HCT116 (cell line): ENCODE measurements around the gene TJP2. TPM values are rescaled to one million over a fixed set of nuclear protein-coding genes. Genes with fewer than 3 reads are reported as not detected.

Experiments
- ATAC-seq: fragments of 200-7000 bp; cut with Tn5 transposase; 2 replicates; pipeline ENCODE4 v1.9.1; 2020; ENCODE audit warnings: mild to moderate bottlenecking, moderate library complexity
- BruUV-seq: library from RNA; stranded (reverse); fragments of 400-500 nt; replicated peaks from 2 replicates; lab custom pipeline; 2021; lab: Mats Ljungman, UMichigan
- CTCF ChIA-PET: fragments of 300-600 bp; sonication (Branson Sonifier 250); formaldehyde crosslinking; loops from one replicate; lab custom pipeline; 2021; ENCODE audit warnings: antibody characterized with exemption; lab: Charles Lee
- POLR2A ChIA-PET: fragments of 300-600, 350-600 bp; sonication (Branson Sonifier 250); formaldehyde crosslinking; loops from one replicate; lab custom pipeline; 2021; ENCODE audit warnings: antibody characterized with exemption; lab: Charles Lee
- RAD21 ChIA-PET, 2 experiments: fragments of 300-600 bp; sonication (Branson Sonifier 250); formaldehyde crosslinking; loops; one replicate each; lab custom pipeline; 2023; ENCODE audit warnings: low total read pairs in 2 of 2; ENCODE audit not compliant: uncharacterized antibody in 2 of 2, unreplicated experiment in 2 of 2, low non-redundant PET in 1 of 2; lab: Charles Lee
- DNase-seq: peaks from one replicate; pipeline ENCODE4 v3.0.0-alpha.2; 2010; ENCODE audit warnings: low read depth, low spot score
- H2AFZ ChIP-seq: fragments of 200-600 bp; shearing (Covaris generic), sonication (generic); 2 replicates; pipeline ENCODE4 v1.6.1; 2017; ENCODE audit warnings: low read depth, mixed run types, mixed read lengths, antibody characterized with exemption, low read length; ENCODE audit not compliant: poor library complexity, severe bottlenecking
- H3K27ac ChIP-seq: 2 replicates; pipeline ENCODE4 v1.5.1; 2012; ENCODE audit warnings: low read depth, low read length
- H3K27me3 ChIP-seq: fragments of 200-600 bp; sonication (generic); 2 replicates; pipeline ENCODE4 v1.6.1; 2016; ENCODE audit warnings: mixed run types, low read length, mixed read lengths; ENCODE audit not compliant: insufficient read depth
- H3K36me3 ChIP-seq, 2 experiments: fragments of 200-500 bp in 1 of 2; fragments of 200-600 bp in 1 of 2; sonication (Bioruptor generic) in 1 of 2; sonication (generic) in 1 of 2; 2 replicates each; pipeline versions ENCODE4 v1.5.1 to v1.6.1; 2014 to 2016; ENCODE audit warnings: low read length in 2 of 2, inconsistent platforms in 1 of 2, mixed read lengths in 1 of 2, mixed run types in 1 of 2; ENCODE audit not compliant: insufficient read depth in 2 of 2, control insufficient read depth in 1 of 2
- H3K4me1 ChIP-seq, 2 experiments: fragments of 200-600 bp in 1 of 2; sonication (generic) in 1 of 2; 2 replicates each; pipeline versions ENCODE4 v1.5.1 to v1.6.1; 2012 to 2017; ENCODE audit warnings: low read length in 2 of 2, inconsistent platforms in 1 of 2, mild to moderate bottlenecking in 1 of 2, mixed read lengths in 1 of 2, mixed run types in 1 of 2, moderate library complexity in 1 of 2; ENCODE audit not compliant: insufficient read depth in 2 of 2, control insufficient read depth in 1 of 2
- H3K4me2 ChIP-seq: fragments of 200-600 bp; sonication (generic); 2 replicates; pipeline ENCODE4 v1.6.1; 2017; ENCODE audit warnings: mixed run types, low read length, mixed read lengths
- H3K4me3 ChIP-seq, 2 experiments: fragments of 200-600 bp in 1 of 2; sonication (generic) in 1 of 2; replicated peaks in 1 of 2; 2 replicates each; pipeline ENCODE4 v1.5.1; 2011 to 2016; ENCODE audit warnings: low read length in 2 of 2, control low read depth in 1 of 2, low read depth in 1 of 2, mild to moderate bottlenecking in 1 of 2, mixed read lengths in 1 of 2, mixed run types in 1 of 2
- H3K79me2 ChIP-seq: fragments of 200-600 bp; sonication (generic); 2 replicates; pipeline ENCODE4 v1.6.1; 2017; ENCODE audit warnings: mild to moderate bottlenecking, mixed run types, low read length, moderate library complexity, mixed read lengths; ENCODE audit not compliant: insufficient read depth
- H3K9ac ChIP-seq: fragments of 200-600 bp; sonication (generic); 2 replicates; pipeline ENCODE4 v1.6.1; 2016; ENCODE audit warnings: low read length, mixed read lengths
- H3K9me2 ChIP-seq: fragments of 200-600 bp; sonication (generic), shearing (Covaris generic); 2 replicates; pipeline ENCODE4 v1.6.1; 2017; ENCODE audit warnings: mixed run types, mild to moderate bottlenecking, moderate library complexity; ENCODE audit not compliant: insufficient read depth
- H3K9me3 ChIP-seq, 2 experiments: fragments of 200-500 bp in 1 of 2; fragments of 200-600 bp in 1 of 2; sonication (Bioruptor generic) in 1 of 2; sonication (generic) in 1 of 2; 2 replicates each; pipeline ENCODE4 v1.6.1; 2014 to 2017; ENCODE audit warnings: low read length in 2 of 2, mixed read lengths in 2 of 2, inconsistent platforms in 1 of 2, low read depth in 1 of 2, mild to moderate bottlenecking in 1 of 2, mixed run types in 1 of 2, moderate library complexity in 1 of 2; ENCODE audit not compliant: control insufficient read depth in 1 of 2, insufficient read depth in 1 of 2
- H4K20me1 ChIP-seq: fragments of 200-600 bp; sonication (generic), shearing (Covaris generic); 2 replicates; pipeline ENCODE4 v1.6.1; 2017; ENCODE audit warnings: mixed run types, mild to moderate bottlenecking, moderate library complexity; ENCODE audit not compliant: insufficient read depth
- ATF3 ChIP-seq: IDR thresholded peaks from 2 replicates; pipeline ENCODE4 v1.6.1; 2012
- CBX3 ChIP-seq: IDR thresholded peaks from 2 replicates; pipeline ENCODE4 v1.6.1; 2012; ENCODE audit warnings: low read depth
- CTCF ChIP-seq, 3 experiments: fragments of 200-600 bp in 1 of 3; sonication (generic) in 1 of 3; IDR thresholded peaks in 2 of 3; conservative IDR thresholded peaks in 1 of 3; 2 replicates each; pipeline ENCODE4 v1.5.1; 2012 to 2017; ENCODE audit warnings: low read depth in 2 of 3, low read length in 2 of 3, antibody characterized with exemption in 1 of 3, borderline replicate concordance in 1 of 3, control low read depth in 1 of 3, mild to moderate bottlenecking in 1 of 3, mixed read lengths in 1 of 3, mixed run types in 1 of 3, moderate library complexity in 1 of 3; ENCODE audit not compliant: insufficient read depth in 1 of 3
- EGR1 ChIP-seq: IDR thresholded peaks from 2 replicates; pipeline ENCODE4 v1.6.1; 2012; ENCODE audit warnings: low read depth
- EZH2phosphoT487 ChIP-seq: fragments of 200-600 bp; IDR thresholded peaks from 2 replicates; pipeline ENCODE4 v1.6.1; 2018; ENCODE audit warnings: antibody characterized with exemption, borderline replicate concordance
- FOSL1 ChIP-seq: IDR thresholded peaks from 2 replicates; pipeline ENCODE4 v1.6.1; 2012; ENCODE audit warnings: low read depth
- JUND ChIP-seq: IDR thresholded peaks from 2 replicates; pipeline ENCODE4 v1.6.1; 2012
- MAX ChIP-seq: IDR thresholded peaks from 2 replicates; pipeline ENCODE4 v1.6.1; 2012
- POLR2AphosphoS5 ChIP-seq: IDR thresholded peaks from 2 replicates; pipeline ENCODE4 v1.6.1; 2011; ENCODE audit warnings: mild to moderate bottlenecking, low read depth, low read length, moderate library complexity
- RAD21 ChIP-seq: IDR thresholded peaks from 2 replicates; pipeline ENCODE4 v1.6.1; 2012; ENCODE audit warnings: low read depth, mild to moderate bottlenecking
- REST ChIP-seq: IDR thresholded peaks from 2 replicates; pipeline ENCODE4 v1.6.1; 2012; ENCODE audit warnings: low read depth
- SIN3A ChIP-seq: IDR thresholded peaks from 2 replicates; pipeline ENCODE4 v1.6.1; 2012; ENCODE audit warnings: low read depth
- SP1 ChIP-seq: IDR thresholded peaks from 2 replicates; pipeline ENCODE4 v1.6.1; 2012; ENCODE audit warnings: low read depth
- intact Hi-C: fragments of 100-400 bp; cut with micrococcal nuclease; formaldehyde crosslinking; loops from 2 replicates; pipeline ENCODE4 v1.10.0; 2022
- total RNA-seq: library from RNA; stranded (reverse); gene quantifications from one replicate; pipeline ENCODE4 v1.2.1, GENCODE V29; 2021; ENCODE audit not compliant: unreplicated experiment

Gene TJP2
- total RNA-seq, 1 experiment from 2014 or later = 39.7 TPM

DNA sequence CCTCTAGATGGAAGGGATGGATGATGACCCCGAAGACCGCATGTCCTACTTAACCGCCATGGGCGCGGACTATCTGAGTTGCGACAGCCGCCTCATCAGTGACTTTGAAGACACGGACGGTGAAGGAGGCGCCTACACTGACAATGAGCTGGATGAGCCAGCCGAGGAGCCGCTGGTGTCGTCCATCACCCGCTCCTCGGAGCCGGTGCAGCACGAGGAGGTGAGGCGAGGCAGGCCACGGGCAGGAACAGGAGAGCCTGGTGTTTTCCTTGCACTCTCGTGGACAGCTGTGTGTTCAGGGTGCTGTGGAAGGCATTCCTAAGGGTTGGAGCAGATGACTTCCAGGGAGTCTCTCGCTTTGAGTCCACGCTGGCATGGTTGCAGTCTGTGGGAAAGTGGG, 73.9 kb downstream of the TJP2 start:
- no TSS peak for BruUV-seq
- ATAC-seq (no peak), DNase-seq (no peak)
- no peak overlapping the region for H3K4me2 ChIP-seq
- intact Hi-C loops = no loop called here
- no peak overlapping the region for H3K4me3 ChIP-seq
- H3K9me3 ChIP-seq = no peaks in the 10 kb centered on the region
- H4K20me1 ChIP-seq = no peaks in the 10 kb centered on the region
- RAD21 ChIA-PET = no interaction called here
- H2AFZ ChIP-seq = no peak overlapping the region
- POLR2A ChIA-PET = no interaction called here
- no peaks in the 10 kb centered on the region for H3K27me3 ChIP-seq
- no peak for TF ChIP-seq POLR2AphosphoS5
- TF ChIP-seq RAD21 = no peak
- no peak for TF ChIP-seq JUND
- TF ChIP-seq CBX3 = no peak
- TF ChIP-seq FOSL1 = no peak
- TF ChIP-seq CTCF (IDR thresholded peaks at IDR 0.05 in 2 of 3, conservative IDR thresholded peaks at IDR 0.05 in 1 of 3; ENCODE audit: borderline replicate concordance in 1 of 3, insufficient read depth in 1 of 3, low read depth in 2 of 3, low read length in 2 of 3) = no peak
- TF ChIP-seq SP1 = no peak
- no peak for TF ChIP-seq EGR1
- TF ChIP-seq ATF3 = no peak
- no peak for TF ChIP-seq SIN3A
- no peak overlapping the region for H3K9ac ChIP-seq
- H3K36me3 ChIP-seq = peaks cover 0 to 7% of the 10 kb centered on the region in 2 experiments; a peak in 3 of 4 replicates
- CTCF ChIA-PET = no interaction called here
- H3K27ac ChIP-seq = no peak overlapping the region
- H3K4me1 ChIP-seq = no peaks in the 10 kb centered on the region; a peak in 1 of 4 replicates
- H3K79me2 ChIP-seq = no peaks in the 10 kb centered on the region
- H3K9me2 ChIP-seq = no peaks in the 10 kb centered on the region

GRCh38 chr9:69249337-69249736, 75.3 kb downstream of the TJP2 start:
- intact Hi-C loops = no loop called here
- no peaks in the 10 kb centered on the region for H3K79me2 ChIP-seq
- no peaks in the 10 kb centered on the region for H3K9me2 ChIP-seq
- ChIA-PET RAD21 (no interaction called here), POLR2A (no interaction called here)
- no peak overlapping the region for H3K27ac ChIP-seq
- peaks cover 0 to 13% of the 10 kb centered on the region in 2 experiments; a peak in 3 of 4 replicates for H3K36me3 ChIP-seq
- H3K27me3 ChIP-seq = no peaks in the 10 kb centered on the region
- no peaks in the 10 kb centered on the region for H4K20me1 ChIP-seq
- no peak overlapping the region for H3K4me2 ChIP-seq
- TF ChIP-seq REST (no peak), MAX (no peak), ATF3 (no peak), FOSL1 (no peak), JUND (no peak), SP1 (no peak), EZH2phosphoT487 (no peak), POLR2AphosphoS5 (no peak)
- TF ChIP-seq, all 23 proteins: peak for 0
- H3K9me3 ChIP-seq = no peaks in the 10 kb centered on the region
- CTCF ChIA-PET = no interaction called here
- ATAC-seq (no peak), DNase-seq (no peak)
- H3K9ac ChIP-seq = no peak overlapping the region
- H2AFZ ChIP-seq = no peak overlapping the region
- no peak overlapping the region for H3K4me3 ChIP-seq
- BruUV-seq = no TSS peak
- H3K4me1 ChIP-seq = no peaks in the 10 kb centered on the region; a peak in 1 of 4 replicates
